Measurements from ENCODE around the gene STARD3.
"Not testable (repeated sequence)": the region's sequence is repeated elsewhere in the genome, so short reads cannot be mapped to it uniquely, and the experiment has no call there.

The STARD3 gene

DNA sequence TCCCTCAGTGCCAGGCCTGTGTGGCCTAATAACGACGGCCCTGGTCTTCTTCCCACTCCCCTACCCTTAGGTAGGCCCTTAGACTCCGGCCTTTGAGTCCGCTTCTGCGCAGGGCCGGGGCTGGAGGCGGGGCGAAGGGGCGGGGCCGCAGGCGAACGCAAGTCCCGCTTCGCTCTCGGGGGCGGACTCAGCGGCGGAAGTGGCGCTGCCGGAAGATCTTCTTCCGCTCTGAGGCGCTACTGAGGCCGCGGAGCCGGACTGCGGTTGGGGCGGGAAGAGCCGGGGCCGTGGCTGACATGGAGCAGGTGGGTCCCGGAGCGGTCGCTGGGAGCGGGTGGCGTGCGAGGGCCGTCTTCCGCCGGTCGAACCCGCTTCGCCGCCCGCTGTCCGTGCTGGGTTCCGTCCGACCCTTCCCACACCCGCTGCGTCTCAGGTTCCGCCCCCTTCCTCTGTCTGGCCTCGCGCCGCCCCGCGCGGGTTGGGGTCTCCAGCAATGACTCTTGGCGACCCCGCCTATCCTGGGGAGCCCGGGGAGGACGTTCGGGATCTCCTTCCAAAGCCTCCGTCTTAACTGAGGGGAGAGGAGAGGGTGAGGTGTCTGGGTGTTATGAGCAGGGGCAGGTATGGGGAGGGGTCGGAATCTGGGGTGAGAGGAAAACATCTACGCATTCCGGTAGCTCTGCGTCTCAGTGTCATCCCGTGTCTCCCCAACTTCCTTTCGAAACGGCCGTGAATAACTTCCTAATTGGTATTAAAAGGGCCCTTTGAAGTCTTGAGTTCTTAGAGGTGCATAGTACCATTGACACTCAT, at the start of gene STARD3:
STARD3 (plus strand) TSS at position 218 of the 810 bp plus-strand sequence. CDS start 16,388 bp downstream, outside the sequence.
- Mint-ChIP-seq H3K27me3 (peaks cover 2% of the 10 kb centered on the region), H3K4me1 (peaks cover 59% of the 10 kb centered on the region), H3K4me3 (peak within 1 kb of the TSS; percentile 90 to 96), H3K27ac (peak within 1 kb of the TSS; percentile 92 to 95), H3K9me3 (no peaks in the 10 kb centered on the region)
- ATAC-seq (peak; percentile 93), DNase-seq (peak; percentile 84 to 90)

DNA sequence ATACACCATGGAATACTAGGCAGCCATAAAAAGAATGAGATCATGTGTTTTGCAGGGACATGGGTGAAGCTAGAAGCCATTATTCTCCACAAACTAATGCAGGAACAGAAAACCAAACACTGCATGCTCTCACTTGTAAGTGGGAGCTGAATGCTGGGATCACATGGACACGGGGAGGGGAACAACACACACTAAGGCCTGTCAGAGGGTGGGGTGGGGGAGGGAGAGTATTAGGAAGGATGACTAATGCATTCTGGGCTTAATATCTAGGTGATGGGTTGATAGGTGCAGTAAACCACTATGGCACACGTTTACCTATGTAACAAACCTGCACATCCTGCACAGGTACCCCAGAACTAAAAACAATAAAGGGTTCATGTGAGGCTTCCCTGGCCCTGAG, 46.8 kb upstream of the STARD3 start:
- not testable (repeated sequence) for H3K4me1 Mint-ChIP-seq, H3K9me3 Mint-ChIP-seq, H3K4me3 Mint-ChIP-seq, DNase-seq, ATAC-seq, H3K27ac Mint-ChIP-seq
- H3K27me3 Mint-ChIP-seq: peaks cover 55% of the 10 kb centered on the region

DNA sequence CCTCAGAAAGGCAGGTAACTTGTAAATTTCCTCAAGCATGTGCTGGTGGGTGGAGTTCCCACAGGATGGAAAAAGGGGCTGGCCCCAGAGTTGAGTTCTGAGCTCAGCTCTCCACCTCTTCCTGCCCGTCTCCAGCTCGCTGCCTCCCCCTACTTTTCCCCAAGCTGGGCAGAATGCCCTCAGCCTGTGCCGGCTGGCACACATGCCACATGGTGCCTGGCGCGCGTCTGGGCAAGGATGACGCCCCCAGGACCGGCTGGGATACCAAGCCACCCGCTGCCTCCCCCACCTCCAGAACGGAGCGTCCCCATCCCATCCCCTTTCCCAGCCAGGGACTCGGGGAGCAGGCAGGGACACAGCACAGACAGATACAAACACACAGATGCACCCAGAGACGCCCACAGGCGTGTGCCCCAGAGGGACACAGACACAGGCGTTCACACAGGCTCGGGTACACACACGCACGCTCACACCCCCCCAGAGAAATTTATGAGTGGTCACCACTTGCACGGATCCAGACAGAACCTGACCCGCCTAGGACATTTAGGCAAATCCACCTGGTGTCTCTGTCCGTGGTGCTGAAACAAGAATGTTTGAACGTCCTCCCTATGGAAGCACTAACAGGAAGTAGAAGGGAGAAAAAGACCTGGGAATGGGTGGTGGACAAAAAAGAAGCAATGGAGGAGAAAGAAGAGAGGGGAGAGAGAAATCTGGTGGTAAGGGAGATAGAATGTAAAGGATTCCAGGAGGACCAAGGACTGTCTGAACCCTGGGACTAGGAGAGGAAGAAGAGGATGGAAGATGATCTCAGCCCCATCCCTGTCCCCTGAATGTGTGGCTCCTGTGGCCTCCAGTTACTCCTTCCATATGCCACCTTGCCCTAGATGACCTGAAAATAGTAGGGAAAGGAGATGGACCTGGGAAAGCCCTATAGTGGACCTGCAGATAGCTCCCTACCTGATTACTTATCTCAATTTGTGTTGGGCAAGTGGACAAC, 44.7 kb upstream of the STARD3 start:
- peaks cover 11% of the 10 kb centered on the region for H3K4me1 Mint-ChIP-seq
- DNase-seq (no peak), ATAC-seq (no peak)
- H3K27me3 Mint-ChIP-seq: peaks cover 76% of the 10 kb centered on the region
- no peaks in the 10 kb centered on the region for H3K9me3 Mint-ChIP-seq
- no peak overlapping the region for H3K27ac Mint-ChIP-seq
- no peak overlapping the region for H3K4me3 Mint-ChIP-seq

DNA sequence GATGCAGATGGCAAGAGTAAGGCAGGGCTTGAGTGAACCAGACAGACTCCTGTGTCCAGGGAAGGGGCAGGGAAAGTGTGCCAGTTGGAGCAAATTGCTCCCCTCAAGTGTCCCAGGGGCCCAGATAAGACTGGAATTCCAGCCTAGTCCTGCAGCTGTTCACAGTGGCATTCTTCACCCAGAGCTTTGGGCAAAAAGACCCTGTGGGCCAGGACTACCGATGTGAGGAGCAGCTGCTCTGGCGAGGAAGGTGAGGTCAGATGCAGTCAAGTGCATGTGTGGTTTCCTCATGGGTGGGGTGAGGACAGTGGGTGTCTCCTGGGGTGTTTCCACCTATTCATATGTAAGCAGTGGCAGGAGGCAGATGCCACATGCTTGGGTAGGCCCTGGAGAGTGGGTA, 43.6 kb upstream of the STARD3 start:
- Mint-ChIP-seq H3K4me1 (peaks cover 17% of the 10 kb centered on the region), H3K4me3 (no peak overlapping the region), H3K27ac (no peak overlapping the region), H3K27me3 (peaks cover 82% of the 10 kb centered on the region), H3K9me3 (no peaks in the 10 kb centered on the region)
- ATAC-seq (no peak), DNase-seq (no peak)

DNA sequence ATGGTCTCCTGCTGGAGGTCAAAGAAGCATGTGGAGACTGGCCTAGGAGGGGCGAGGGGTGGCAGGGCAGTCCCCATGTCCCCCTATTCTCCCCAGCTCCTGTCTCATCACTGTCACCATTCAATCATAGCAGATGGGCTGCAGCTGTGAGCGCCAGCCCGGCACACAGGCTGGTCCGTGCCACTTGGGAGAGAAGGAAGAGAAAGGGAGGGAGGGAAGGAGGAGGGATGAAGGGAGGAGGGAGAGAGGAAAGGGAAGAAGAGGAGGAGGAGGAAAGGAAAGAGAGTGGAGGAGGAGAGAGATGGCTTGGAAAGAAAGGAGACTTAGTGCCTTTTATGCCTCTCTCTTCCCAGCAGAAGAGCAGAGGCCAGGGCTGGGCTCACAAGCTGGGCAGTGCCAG, 41.6 kb upstream of the STARD3 start:
- Mint-ChIP-seq H3K9me3 (no peaks in the 10 kb centered on the region), H3K4me1 (peaks cover 32% of the 10 kb centered on the region), H3K27ac (no peak overlapping the region), H3K4me3 (no peak overlapping the region), H3K27me3 (peaks cover 89% of the 10 kb centered on the region)
- DNase-seq: no peak
- no peak for ATAC-seq

DNA sequence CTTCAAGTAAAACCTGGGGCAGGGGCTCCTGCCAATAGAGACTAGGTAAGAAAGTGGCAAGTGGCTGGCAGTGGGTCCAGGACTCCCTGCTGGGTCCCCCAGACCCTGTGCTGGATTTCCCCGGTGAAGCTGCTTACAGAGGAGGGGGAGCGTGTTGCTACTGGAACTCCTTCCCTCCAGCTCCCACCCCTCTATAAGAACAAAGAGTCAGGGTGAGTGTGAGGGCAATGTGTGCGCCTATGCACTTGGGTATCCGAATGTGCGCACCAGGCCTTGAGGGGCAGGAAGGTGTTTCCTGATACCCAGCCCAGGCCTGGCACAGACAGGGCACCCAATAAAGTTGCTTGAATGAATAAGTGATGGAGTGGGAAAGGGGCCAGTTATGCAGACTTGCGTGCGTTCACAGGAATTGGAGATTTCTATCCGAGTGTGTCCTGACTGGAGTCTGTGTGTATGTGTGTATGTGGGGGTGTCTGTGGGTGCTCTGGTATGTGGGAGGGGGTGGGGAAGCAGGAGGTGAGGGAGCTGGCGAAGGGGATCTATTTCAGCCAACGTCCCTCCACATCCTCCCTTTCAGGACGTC, 40.9 kb upstream of the STARD3 start:
- H3K9me3 Mint-ChIP-seq: no peaks in the 10 kb centered on the region
- ATAC-seq (no peak), DNase-seq (no peak)
- no peak overlapping the region for H3K27ac Mint-ChIP-seq
- peaks cover 96% of the 10 kb centered on the region for H3K27me3 Mint-ChIP-seq
- no peak overlapping the region for H3K4me3 Mint-ChIP-seq
- peaks cover 35% of the 10 kb centered on the region for H3K4me1 Mint-ChIP-seq

DNA sequence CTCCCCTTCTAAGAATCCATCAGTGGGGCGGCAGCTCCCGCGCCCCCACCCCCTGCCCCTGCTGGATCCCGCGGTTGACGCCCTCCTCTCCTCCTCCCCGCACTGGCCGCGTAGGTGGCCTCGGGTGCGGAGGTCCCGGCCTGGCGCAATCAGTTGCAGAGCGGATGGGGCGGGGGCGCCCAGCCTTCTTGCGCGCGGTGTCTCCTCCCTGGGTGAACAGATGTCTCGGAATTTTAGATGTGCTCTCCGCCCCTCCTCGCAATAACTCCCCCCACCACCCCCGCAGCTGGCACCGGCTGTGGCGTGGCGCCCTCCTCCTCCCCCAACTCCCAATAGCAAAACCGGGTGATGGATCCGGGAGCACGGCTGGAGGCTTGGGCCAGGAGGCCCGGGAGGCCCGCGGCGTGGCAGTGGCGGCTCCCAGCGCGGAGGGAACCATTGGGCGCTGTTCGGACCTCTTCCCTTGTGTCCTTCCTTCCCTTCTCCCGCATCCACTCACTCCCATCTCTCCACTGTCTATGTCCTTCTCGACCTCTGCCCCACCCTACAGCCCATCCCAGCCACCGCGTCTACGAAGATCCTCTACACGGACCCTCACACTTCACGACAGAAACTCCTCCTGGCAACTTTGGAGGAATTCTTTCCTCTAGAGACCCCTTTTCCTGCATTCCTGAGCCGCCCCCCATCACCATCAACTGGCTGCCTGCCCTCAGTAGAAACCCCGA, 40.2 kb upstream of the STARD3 start:
- DNase-seq (no peak), ATAC-seq (no peak)
- no peaks in the 10 kb centered on the region for H3K9me3 Mint-ChIP-seq
- no peak overlapping the region for H3K27ac Mint-ChIP-seq
- H3K4me3 Mint-ChIP-seq: no peak overlapping the region
- peaks cover 40% of the 10 kb centered on the region for H3K4me1 Mint-ChIP-seq
- H3K27me3 Mint-ChIP-seq: peaks cover 99% of the 10 kb centered on the region

DNA sequence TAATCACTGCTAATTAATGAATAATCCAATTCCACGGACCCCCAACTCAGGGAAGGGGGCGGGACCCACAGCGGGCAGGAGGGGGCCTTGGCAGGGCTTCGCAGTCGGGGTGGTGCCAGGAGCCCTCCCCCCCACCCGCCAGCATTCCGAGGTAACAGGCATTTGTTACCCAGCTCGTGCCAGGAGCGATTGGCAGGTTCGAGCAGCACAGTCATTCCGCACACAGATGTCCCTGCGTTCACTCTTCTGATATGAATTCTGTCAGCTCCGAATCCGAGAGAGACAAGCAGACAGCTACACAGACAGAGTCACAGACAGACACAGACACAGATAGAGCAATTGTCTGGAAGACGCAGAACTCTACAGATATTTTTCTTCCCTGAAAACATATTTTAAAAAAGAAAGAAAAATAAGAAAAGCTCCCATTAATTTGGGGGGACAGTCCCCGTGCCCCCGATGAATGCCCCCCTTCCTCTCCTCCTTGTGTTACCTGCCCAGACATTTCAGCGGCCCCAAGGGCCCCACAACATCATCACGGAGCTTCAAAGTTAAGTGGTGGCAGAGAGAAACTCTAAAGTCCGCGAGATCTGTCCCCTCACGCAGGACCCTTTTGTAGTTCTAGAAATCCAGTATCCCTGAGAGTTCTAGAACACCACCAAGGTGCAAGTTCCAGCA, 39.4 kb upstream of the STARD3 start:
- no peak overlapping the region for H3K27ac Mint-ChIP-seq
- no peaks in the 10 kb centered on the region for H3K9me3 Mint-ChIP-seq
- ATAC-seq: peak; percentile 43
- peaks cover 99% of the 10 kb centered on the region for H3K27me3 Mint-ChIP-seq
- no peak overlapping the region for H3K4me3 Mint-ChIP-seq
- DNase-seq: no peak
- peaks cover 35% of the 10 kb centered on the region for H3K4me1 Mint-ChIP-seq

DNA sequence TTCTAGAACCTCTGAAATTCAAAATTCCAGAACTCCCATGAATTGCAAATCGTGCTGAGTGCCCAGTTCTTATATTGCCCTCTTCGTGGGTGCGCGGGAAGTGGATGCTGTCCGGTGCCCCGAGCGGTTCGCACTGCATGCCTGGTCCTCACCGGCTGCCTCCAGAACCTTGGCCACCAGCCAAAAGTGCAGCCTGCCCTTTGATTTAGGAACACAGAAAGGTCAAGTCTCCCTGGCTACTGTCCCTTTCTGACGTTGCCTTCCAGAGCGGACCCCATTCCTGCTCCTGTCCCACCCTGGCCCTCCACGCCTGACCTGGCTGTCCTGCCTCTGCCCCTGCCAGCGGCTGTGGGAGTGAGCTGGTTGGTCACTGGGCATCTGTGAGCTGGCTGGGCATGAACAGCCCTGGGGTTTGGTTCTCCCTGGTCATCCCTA, 38.9 kb upstream of the STARD3 start:
- H3K4me1 Mint-ChIP-seq: peaks cover 37% of the 10 kb centered on the region
- H3K9me3 Mint-ChIP-seq: no peaks in the 10 kb centered on the region
- no peak overlapping the region for H3K4me3 Mint-ChIP-seq
- DNase-seq (no peak), ATAC-seq (no peak)
- H3K27me3 Mint-ChIP-seq: peaks cover 99% of the 10 kb centered on the region
- H3K27ac Mint-ChIP-seq: no peak overlapping the region

DNA sequence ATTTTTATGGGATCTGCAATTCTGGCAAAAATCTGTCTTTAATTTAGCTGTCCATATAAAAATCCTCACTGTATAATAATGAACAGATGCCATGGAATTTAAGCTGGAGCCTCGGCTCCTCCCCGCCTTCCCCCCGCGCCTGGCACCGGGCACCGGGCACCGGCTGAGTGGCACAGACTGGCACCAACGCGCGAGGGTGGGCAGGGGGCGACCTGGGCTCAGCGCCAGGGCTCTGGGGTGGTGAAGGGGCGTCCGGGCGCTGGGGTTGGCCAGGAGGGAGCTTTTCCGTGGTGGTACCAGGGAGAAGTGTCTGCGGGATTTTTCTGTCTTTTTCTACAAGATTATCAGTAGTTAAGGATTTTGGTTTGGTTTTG, 38.3 kb upstream of the STARD3 start:
- no peak overlapping the region for H3K4me3 Mint-ChIP-seq
- no peak for ATAC-seq
- no peaks in the 10 kb centered on the region for H3K9me3 Mint-ChIP-seq
- H3K4me1 Mint-ChIP-seq: peaks cover 42% of the 10 kb centered on the region
- no peak overlapping the region for H3K27ac Mint-ChIP-seq
- H3K27me3 Mint-ChIP-seq: peaks cover 99% of the 10 kb centered on the region
- no peak for DNase-seq

DNA sequence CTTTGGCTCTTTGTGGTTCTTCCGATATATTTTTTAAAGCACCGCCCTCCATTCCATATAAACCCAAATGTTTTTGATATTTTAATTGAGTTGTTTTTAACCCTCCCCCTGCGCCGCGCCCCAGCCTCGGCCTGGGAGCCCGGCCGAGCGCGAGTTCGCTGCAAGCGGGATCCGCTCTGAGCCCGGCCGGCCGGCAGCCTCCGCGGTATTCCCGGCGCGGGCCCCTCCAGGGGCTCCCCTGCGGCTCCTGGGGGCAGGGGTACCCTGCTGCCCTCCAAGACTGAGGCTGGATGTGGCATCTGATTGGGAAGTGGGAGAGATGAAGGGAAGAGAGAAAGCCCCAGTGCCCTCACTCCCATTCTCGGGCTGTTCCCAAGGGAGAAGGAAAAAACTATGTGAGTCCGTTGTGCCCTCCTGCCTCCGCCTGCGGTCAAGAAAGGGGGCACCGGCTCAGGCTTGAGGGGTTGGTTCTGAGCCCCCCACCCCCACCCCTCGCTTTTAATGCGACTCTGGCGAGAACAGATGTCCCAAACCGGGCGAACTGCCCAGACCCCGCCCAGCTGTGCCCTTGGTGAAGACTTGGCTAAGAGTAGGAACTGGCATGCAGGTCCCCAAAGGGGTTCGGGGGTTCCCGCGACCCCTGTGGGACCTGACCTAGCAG, 37.8 kb upstream of the STARD3 start:
- peaks cover 45% of the 10 kb centered on the region for H3K4me1 Mint-ChIP-seq
- H3K27ac Mint-ChIP-seq: no peak overlapping the region
- H3K4me3 Mint-ChIP-seq: peak overlapping the region in 1 of 2 donors; percentile 24
- H3K27me3 Mint-ChIP-seq: peaks cover 100% of the 10 kb centered on the region
- ATAC-seq: no peak
- no peaks in the 10 kb centered on the region for H3K9me3 Mint-ChIP-seq
- DNase-seq: no peak

DNA sequence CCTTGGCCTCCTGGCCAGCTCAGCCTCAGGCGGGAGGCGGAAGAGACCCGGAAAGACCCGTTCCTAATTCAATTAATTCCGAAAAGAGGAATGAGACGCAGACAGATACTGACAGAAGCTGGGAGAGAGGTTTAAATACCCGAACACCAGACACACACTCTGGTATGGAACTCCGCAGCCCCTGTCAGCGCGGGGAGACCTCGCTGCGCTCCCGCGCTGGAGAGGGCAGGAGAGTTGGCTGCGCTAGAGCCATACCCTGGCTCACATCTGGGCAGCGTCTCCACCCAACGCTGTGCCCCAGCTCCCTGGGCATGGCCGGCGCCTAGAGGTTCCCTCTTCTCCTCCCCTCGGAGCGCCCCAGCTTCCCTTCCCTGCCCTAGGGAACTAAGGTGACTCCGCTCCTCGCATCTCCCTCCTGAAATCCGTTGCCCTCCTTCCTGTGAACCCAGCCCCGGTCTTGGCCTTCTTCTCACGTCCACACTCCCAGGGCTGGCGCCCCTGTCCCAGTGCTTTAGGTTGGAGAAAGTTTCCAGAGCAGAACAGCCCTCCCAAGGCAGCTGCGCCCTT, 37.2 kb upstream of the STARD3 start:
- no peak for ATAC-seq
- Mint-ChIP-seq H3K27me3 (peaks cover 100% of the 10 kb centered on the region), H3K27ac (no peak overlapping the region), H3K9me3 (no peaks in the 10 kb centered on the region), H3K4me3 (peak overlapping the region in 1 of 2 donors; percentile 3), H3K4me1 (peaks cover 48% of the 10 kb centered on the region)
- DNase-seq: no peak

DNA sequence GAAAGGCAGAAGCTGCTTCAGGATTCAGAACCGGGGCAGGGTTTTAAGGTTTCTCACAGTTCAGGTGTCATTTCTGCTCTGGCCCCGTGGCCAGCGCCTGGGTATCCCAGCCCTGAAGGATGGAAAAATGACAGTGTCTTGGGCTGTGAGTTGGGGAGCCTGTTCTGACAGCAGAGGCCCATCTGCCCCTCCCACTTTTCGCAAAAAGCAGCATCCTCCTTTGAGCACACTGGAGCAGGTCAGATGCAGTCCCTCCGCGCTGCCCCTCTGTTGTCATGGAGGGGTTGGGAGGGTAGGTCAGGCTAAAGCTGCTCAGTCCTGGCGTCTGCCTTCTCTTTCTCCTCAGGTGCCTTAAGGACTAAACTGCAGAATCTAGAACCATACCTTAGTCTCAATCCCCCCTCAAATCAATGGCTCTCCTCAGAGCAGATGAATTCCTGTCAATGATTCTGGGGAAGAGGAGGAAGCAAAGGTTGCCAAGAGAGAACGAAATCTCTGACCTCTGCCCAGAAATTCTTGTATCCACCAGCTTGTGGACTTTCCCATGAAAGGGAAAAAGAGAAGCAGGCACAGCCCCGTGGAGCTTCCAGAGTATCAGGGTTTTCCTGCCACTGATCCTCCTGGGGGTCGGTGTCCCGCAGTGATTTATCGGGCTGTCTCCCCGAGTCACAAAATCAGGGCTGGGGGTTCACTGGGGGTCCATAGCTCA, 36.5 kb upstream of the STARD3 start:
- ATAC-seq: no peak
- Mint-ChIP-seq H3K4me3 (no peak overlapping the region), H3K27ac (no peak overlapping the region), H3K9me3 (no peaks in the 10 kb centered on the region), H3K4me1 (peaks cover 55% of the 10 kb centered on the region), H3K27me3 (peaks cover 100% of the 10 kb centered on the region)
- no peak for DNase-seq

Measured in stimulated activated naive CD8-positive, alpha-beta T cell treated with anti-CD3 and anti-CD28 coated beads, Interleukin-15, amount 100 ng/mL, for 72 hours (primary cell).